ENCODE data around the gene DEPDC4.
"Not testable (repeated sequence)": the region's sequence is repeated elsewhere in the genome, so short reads cannot be mapped to it uniquely, and the experiment has no call there.

Gene DEPDC4

DNA sequence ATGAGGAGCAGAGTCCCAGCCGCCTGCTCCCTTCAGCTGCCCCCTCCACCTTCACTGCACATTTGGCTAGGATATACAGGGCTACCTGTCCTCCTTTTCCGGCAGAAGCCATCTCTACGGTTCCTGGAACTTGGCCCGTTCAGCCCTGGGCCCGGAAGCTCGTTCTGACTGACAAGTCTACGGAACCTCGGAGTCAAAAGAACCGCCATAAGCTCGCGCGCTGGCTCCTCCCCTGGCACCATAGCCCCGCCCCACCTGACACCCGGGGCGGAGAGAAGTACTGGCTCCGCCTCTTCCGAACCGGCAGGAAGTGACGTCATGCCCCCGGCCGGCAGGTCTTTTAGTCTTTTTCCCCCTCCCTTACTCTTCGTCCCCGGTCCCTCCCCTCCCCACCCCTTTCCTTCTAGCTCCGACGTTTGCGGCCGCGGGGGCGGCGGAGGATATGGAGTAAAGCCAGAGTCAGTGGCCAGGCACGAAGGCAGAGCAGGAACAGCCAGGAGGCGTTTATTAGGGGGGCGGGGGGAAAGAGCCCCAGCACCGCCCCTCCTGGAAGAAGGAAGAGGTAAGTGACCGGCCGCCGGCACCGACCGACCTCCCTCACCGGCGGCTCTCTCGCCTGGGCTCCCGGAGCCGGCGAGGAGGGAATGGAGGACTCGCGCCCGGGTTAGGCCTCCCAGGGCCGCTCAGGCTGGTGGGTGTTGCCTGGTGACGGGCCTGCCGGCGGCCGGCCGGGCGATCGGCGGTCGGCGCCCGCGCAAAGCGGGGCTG is at the start of gene DEPDC4, which contains the start of gene SCYL2:
DEPDC4 (minus strand) TSS at position 245 of the 768 bp plus-strand sequence; CDS start at position 242, 3 bp downstream.
SCYL2 (plus strand) TSS at position 343 of the 768 bp plus-strand sequence. CDS start 15,794 bp downstream, outside the sequence.
- DNase-seq, result peak; percentile 81 to 90

DNA sequence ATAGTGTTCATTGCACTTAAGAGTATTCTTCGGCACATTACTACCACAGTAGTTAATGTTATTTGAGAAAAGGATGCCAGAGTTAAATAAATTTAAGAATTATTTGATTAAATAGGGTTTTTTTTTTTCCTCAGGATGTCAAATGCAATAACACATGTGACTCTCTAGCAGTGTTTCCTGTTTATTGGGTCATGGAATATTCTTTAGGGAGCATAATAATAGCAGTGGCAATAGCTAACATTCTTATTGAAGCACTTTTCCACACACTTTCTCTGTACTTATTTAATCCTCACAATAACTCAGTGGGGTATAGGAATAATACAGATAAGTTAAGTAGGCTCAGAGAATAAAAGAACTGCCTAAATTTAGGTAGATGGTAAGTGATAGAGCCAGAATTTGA is 44.4 kb upstream of the DEPDC4 start:
- DNase-seq, result no peak

DNA sequence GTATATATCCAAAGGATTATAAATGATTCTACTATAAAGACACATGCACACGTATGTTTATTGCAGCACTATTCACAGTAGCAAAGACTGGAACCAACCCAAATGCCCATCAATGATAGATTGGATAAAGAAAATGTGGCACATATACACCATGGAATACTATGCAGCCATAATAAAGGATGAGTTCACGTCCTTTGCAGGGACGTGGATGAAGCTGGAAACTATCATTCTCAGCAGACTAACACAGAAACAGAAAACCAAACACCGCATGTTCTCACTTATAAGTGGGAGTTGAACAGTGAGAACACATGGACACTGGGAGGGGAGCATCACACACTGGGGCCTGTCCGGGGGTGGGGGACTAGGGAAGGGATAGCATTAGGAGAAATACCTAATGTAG is 41.3 kb upstream of the DEPDC4 start:
- DNase-seq, result not testable (repeated sequence)

DNA sequence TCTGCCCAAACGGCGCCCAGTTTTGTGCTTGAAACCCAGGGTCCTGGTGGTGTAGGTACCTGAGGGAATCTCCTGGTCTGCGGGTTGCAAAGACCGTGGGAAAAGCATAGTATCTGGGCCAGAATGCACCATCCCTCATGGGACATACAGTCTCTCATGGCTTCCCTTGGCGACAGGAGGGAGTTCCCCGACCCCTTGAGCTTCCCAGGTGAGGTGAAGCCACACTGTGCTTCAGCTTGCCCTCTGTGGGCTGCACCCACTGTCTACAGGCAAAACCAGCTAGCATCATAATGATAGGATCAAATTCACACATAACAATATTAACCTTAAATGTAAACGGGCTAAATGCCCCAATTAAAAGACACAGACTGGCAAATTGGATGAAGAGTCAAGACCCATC is 37.5 kb upstream of the DEPDC4 start:
- not testable (repeated sequence) for DNase-seq

DNA sequence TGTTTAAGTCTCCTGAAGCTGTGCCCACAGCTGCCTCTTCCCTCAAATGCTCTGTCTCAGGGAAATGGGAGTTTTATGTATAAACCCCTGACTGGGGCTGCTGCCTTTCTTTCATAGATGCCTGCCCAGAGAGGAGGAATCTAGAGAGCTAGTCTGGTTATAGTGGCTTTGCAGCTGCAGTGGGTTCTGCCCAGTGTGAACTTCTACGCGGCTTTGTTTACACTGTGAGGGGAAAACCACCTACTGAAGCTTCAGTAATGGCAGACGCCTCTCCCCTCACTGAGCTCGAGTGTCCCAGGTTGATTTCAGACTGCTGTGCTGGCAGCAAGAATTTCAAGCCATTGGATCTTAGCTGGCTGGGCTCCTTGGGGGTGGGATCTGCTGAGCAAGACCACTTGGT is 37.0 kb upstream of the DEPDC4 start:
- no peak for DNase-seq

DNA sequence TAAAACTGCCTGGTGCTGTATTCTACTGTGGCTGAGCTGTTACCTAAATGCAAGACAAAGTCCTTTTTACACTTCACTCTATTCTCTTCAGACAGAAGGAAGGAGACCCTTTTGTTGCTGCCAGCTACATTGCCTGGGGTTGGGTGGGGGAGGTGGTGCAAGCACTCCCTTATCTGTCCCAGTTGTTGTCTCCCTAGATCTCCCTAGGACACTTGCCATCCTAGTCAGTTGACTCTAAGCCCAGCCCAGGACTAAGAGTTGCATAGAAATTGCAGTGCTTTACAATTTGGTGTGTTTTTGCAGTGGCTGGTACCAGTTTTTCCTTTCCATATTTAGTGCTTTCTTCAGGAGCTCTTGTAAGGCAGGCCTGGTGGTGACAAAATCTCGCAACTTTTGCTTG is 35.2 kb upstream of the DEPDC4 start:
- no peak for DNase-seq

DNA sequence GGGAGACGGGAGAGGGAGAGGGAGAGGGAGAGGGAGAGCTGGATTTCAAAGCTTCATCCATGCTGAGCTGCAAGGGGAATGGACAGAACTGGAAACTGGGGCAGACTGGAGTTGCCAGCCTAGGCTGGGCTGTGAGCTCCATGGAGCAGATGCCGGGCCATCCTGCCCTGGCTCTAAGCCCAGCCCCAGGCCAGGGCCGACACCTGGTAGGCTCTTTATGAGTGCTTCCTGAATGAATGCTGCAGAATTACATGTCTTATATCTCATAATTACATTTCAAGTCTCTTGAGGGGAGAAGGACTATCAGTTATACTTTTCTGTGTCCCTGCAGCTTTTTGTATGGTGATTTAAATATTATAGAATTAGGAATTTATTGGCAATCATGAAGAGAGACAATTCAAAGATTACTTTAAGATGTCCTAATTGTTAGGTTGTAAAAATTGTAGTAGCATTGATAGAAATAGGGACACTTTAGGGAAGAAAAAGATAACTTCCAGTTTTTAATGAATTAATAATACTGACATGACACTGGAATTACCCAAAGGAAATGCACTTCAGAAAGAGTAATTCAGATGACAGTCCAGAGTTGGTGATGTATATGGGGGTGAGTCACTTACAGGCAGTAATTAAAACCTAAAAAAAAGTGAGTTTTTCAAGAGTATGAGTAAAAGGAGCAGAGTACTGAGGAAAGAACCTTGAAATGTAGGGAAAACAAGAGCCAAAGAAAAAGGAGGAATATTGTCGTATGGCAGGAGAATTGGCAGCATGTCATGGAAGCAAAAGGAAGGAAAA is 29.1 kb upstream of the DEPDC4 start:
- DNase-seq, result no peak

DNA sequence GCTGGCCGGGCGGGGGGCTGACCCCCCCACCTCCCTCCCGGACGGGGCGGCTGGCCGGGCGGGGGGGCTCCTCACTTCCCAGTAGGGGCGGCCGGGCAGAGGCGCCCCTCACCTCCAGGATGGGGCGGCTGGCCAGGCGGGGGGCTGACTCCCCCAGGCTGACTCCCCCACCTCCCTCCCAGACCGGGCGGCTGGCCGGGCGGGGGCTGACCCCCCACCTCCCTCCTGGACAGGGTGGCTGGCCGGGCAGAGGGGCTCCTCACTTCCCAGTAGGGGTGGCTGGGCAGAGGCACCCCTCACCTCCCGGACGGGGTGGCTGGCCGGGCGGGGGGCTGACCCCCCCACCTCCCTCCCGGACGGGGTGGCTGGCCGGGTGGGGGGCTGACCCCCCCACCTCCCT is 27.5 kb upstream of the DEPDC4 start:
- DNase-seq, result not testable (repeated sequence)

DNA sequence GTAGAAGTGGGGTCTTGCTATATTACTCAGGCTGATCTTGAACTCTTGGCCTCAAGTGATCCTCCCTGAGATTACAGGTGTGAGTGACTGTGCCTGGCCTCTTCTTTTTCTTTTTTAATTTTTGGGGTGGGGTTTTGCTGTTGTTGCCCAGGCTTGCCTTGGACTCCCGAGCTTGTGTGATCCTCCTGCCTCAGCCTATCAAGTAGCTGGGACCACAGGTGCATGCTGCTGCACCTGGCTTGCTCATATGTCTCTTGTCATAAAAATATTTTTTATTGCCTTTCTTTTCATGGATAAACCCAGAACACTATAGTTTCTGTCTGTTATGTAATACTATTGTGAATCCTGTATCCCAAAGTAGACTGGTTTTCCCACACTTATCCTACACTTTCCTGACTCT is 26.1 kb upstream of the DEPDC4 start:
- no peak for DNase-seq

DNA sequence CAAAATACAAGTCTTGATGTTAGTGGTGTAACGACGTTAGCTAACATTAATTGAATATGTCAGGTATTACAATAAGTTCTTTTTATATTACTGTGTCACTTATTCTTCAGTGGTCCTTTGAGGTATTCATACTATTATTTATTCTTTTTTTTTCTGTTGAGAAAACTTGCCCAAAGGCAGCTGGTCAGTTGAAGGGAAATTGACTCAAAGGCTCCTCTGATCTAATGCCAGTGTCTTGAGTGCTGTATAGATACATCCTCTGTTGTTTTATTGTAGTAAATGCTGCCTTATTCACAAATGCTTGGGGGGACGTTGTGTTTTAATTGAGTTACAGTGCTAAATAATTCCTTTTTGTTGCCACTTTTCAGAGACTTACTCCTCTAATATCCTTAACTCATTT is 23.1 kb upstream of the DEPDC4 start:
- no peak for DNase-seq

DNA sequence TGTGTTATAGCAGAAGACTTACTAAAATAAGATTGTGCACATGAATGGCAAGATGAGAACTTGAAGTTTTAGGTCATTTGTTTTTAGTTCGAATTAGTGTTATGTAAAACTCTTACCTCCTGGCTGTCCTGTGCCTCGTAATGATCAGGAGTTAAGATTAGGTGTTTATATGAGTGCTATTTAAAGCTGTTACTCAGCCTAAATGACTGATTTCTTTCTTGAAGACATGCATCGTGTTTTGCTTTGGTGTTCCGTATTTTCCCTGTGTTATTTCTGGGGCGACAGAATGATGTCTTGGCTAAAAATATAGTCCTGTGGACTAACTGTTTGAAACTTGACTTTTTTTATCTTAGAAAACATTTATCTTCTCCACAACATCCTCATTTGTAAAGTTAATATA is 22.2 kb upstream of the DEPDC4 start:
- no peak for DNase-seq

DNA sequence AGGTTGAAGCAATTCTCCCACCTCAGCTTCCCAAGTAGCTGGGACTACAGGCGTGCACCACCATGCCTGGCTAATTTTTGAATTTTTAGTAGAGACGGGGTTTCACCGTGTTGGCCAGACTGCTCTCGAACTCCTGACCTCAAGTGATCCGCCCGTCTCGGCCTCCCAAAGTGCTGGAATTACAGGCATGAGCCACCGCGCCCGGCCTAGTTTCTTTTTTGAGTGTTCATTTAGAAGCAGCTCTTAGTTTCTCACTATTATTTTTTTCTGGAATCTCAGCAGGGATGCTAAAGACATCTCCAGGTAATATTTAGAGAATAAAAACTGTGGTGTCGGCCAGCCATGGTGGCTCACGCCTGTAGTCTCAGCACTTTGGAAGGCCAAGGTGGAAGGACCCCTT is 17.7 kb upstream of the DEPDC4 start:
- not testable (repeated sequence) for DNase-seq

DNA sequence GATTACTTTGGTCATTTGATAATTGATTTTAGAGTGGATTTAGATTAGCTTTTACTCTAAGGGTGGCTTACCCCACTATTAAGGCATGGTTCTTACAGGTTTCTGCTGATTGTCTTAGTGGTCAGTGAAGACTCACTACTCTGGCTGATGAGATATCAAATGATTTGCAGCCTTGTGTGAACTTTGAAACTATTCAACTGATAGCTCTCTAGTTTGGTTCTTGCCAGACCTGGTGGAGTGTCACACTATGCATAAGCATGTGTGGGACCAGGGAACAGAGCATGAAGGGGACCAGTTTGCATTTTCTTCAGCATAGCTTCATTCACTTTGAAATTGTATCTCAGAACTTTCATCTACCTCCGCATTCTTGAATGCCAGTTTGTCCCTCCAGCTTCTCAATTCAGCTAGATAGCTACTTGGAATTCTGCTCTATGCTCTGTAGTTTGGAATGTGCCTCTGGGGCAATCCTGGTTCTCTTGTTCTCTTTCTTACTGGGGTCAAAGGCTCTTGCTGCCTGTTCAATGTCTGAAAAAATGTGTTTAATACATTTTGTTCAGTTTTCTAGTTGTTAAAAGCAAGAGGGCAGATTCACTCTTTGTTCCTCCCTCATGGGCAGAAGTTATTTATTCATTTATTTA is 12.8 kb upstream of the DEPDC4 start:
- no peak for DNase-seq

DNA sequence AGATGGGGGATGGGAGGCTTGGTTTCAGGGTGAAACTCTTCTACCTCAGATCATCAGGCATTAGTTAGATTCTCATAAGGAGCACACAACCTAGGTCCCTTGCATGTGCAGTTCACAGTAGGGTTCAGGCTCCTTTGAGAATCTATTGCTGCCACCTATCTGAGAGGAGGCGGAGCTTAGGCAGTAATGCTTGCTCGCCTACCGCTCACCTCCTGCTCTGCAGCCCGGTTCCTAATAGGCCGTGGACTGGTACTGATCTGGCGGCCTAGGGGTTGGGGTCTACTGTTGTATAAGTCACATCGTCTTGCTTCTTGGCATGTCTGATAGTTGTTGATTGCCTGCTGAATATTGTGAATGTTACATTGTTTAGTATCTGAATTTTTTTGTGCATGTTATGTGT is 12.3 kb upstream of the DEPDC4 start:
- DNase-seq, result no peak

DNA sequence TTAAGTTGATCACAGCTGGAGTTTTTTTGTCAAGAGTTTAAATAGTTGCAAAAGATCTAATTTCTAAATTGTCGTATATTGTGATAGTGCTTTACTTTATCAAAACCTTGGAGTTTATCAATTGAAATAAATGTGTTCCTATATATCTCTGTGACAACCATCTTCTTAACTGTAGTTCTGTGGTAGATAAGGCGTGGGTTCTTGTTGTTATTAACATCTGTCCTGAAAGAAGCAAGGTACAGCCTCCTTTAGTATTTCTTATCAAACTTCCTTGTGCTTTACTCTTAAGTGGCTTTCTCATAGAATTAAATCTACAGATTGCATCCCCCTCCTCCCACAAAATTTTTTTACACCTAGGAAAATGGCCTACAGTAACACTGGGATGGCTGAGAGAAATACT is 7.4 kb upstream of the DEPDC4 start:
- no peak for DNase-seq

DNA sequence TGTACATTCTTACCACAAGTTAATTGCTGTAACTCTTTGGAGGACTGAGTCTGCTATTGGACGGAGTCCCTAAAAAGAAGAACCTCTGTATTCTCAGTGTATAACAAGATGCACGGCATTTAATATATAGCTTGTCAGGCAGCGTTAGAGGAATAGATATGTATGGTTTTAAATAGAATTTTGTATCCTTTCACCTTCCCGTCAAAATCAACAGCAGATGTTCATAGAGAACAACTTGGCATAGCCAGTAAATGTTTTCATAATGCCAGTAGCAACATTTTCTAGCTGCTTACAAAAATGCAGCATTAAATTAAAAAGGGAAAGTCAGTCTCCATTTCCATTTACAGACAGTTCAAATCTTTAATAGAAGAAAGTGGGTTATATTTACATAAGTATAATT is 6.9 kb upstream of the DEPDC4 start:
- DNase-seq, result no peak

DNA sequence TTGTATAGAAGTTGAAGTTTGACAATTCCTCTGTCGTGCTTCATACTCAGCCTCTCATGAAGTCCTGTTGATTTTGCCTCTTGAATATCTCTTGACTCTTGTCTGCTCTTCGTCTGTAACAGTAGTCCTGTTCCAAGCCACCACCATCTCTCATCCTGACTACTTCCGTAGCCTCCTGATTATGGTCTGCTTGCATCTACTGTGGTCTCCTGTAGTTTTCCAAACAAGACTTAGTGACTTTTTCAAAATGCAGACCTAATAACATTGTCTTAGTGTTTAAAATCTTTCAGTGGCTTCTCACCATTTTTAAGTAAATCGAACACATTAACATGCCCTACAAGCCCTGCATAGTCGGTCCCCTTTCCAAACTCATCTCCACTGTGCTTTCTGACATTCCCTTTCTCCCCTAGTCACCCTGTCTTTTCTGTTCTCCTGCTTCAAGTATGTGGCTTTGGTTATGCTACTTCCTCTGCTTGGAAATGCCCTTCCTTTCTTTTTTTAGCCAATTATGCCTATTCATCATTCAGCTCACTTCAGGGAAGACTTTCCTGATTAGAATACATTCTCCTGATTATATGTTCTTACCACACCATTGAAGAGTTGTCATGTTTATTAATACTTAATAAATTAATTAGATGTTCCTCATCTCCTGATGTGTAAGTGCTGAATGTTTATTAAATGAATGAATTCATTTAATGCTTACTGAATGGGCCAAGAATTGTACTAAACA is 2.1 kb upstream of the DEPDC4 start:
- DNase-seq, result no peak

DNA sequence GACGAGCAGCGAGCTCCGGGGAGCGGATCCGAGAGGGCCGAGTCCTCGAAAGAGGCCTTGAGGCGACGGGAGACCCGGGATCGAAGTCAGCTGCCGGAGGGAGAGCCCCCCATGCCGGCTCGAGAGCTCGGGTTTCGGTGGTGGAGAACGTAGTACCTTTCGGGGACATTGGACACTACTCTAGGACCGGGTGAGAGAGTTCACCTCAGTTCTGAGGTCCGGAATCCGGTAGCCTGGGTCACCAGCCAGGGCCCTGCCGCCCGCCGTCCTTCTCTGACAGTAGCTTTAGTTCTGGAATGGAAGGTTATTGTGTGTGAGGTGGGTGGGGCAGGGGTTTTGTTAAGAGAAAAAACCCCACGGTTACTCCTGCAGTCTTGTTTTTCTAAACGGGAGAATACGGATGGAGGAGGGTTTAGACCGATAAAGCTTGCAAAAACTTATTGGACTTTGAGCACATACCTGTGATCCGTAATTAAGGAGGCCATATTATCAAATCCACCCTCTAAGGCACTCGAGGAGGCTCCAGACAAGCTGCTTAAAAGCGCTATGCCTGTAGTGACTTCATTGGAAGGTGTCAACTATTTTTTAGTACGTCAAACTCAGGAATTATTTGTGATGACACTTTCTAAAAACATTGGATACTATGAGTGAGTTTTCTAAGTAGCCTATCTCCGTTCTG is 863 bp upstream of the DEPDC4 start:
- DNase-seq, result peak in 1 of 2 experiments; percentile 43

DNA sequence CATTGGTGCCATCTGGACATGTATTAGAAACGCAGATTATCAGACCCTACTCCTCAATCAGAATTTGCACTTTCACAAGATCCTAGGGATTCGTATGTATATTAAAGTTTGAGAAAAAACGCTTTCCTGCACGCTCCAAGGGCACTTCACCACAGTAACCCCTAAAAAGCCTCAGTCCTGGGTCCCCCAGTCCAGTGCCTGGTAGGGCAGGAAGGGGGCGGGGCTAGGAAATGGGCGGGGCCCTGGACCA is 369 bp downstream of the DEPDC4 start:
- DNase-seq, result no peak

DNA sequence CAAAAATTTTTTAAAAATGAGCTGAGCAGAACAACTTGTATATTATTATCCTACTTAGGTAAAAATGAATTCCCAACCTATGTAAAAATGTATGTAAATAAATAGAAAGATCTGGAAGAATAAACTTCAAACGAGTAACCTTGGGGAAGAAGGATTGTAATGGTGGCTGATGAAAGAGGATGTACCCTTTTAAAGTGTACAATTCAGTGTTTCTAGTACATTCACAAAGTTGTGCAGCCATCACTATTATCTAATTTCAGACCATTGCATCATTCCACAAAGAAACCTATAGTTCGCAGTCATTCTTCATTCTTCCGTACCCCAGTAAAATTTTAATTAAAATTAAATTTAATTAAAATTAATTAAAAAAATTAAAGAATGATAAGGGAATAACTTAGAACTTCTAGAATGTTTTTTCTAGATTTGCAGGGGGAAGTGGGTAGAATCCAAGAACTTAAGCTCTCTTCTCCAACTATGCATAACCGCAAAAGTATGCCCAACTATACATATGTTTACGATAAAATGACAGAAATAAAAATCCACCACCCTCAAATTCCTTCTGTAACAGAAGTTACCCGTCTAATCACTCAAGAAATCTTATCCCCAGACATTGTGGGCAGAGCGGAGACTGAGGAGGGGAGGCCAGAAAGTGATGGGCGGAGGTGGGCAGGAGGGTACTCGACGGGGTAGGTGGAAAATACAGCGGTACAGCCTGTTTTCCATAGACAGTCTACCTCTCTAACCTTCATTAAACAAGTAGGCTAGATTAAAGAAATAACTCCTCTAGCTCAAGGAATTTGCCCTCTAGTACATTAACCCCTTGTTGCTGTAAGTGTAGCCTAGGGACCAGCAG is 921 bp downstream of the DEPDC4 start:
- DNase-seq, result no peak

DNA sequence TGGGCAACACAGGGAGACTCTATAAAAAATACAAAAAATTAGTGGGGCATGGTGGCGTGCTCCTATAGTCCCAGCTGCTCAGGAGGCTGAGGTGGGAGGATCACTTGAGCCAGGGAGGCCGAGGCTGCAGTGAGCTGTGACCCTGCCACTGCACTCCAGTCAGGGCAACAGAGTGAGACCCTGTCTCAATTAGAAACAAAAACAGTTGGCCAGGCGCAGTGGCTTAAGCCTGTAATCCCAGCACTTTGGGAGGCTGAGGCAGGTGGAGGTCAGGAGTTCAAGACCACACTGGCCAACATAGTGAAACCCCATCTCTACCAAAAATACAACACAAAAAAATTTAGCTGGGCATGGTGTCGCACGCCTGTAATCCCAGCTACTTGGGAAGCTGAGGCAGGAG is 1.8 kb downstream of the DEPDC4 start:
- DNase-seq, result not testable (repeated sequence)

DNA sequence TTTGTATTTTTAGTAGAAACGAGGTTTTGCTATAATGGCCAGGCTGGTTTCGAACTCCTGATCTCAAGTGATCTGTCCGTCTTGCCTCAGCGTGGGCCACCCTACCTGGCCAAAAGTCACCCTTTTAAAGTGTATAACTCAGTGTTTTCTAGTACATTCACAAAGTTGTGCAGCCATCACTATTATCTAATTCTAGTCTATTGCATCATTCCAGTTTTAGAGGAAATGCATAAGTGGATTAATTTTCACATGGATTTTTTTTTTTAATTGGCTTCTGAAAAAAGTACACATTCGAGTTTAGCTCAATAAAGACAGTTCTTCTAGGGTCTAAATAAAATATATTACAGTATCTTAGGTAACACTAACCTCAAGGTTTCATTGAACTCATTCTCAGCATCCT is 3.7 kb downstream of the DEPDC4 start:
- no peak for DNase-seq
